Measurements from ENCODE around the gene KCNQ4. TPM values are rescaled to one million over a fixed set of nuclear protein-coding genes. Genes with fewer than 3 reads are reported as not detected.

KCNQ4 gene
- total RNA-seq, 1 experiment from 2014 or later, result 1.6 TPM

GRCh38 chr1:40769815-40770214, 13.8 kb upstream of the KCNQ4 start:
- intact Hi-C loops (cut with micrococcal nuclease; ENCODE audit: unreplicated experiment), result no loop called here
- no peaks in the 10 kb centered on the region for H3K4me1 Mint-ChIP-seq (ENCODE audit: low read depth, unreplicated experiment)
- CTCF ChIA-PET, result no interaction called here
- H3K36me3 Mint-ChIP-seq (ENCODE audit: insufficient read depth, unreplicated experiment), result peaks cover 52% of the 10 kb centered on the region
- no peak for TF ChIP-seq CTCF (IDR thresholded peaks at IDR 0.05; ENCODE audit: insufficient read depth in 1 of 2, low read depth in 1 of 2, low read length in 1 of 2, severe bottlenecking in 1 of 2, unreplicated experiment in 1 of 2)
- no peaks in the 10 kb centered on the region for H3K27me3 Mint-ChIP-seq (ENCODE audit: insufficient read depth, unreplicated experiment)
- DNase-seq, result no peak
- Histone ChIP-seq H3K4me1 (no peaks in the 10 kb centered on the region), H3K36me3 (ENCODE audit: control insufficient read depth, insufficient read depth, low read length) (no peaks in the 10 kb centered on the region; the same call in 1 of the 2 replicates), H3K4me3 (ENCODE audit: low read depth, low read length) (no peak overlapping the region), H3K27me3 (replicated peaks; ENCODE audit: control insufficient read depth, insufficient read depth, low read length) (no peaks in the 10 kb centered on the region), H3K9me3 (no peaks in the 10 kb centered on the region)
- POLR2A ChIA-PET, result no interaction called here
- H3K4me3 Mint-ChIP-seq (ENCODE audit: unreplicated experiment), result no peak overlapping the region
- no peaks in the 10 kb centered on the region for H3K9me3 Mint-ChIP-seq (ENCODE audit: unreplicated experiment)
- no peak overlapping the region for H3K27ac Mint-ChIP-seq (ENCODE audit: unreplicated experiment)
- no TSS peak for BruUV-seq (replicated peaks)

DNA sequence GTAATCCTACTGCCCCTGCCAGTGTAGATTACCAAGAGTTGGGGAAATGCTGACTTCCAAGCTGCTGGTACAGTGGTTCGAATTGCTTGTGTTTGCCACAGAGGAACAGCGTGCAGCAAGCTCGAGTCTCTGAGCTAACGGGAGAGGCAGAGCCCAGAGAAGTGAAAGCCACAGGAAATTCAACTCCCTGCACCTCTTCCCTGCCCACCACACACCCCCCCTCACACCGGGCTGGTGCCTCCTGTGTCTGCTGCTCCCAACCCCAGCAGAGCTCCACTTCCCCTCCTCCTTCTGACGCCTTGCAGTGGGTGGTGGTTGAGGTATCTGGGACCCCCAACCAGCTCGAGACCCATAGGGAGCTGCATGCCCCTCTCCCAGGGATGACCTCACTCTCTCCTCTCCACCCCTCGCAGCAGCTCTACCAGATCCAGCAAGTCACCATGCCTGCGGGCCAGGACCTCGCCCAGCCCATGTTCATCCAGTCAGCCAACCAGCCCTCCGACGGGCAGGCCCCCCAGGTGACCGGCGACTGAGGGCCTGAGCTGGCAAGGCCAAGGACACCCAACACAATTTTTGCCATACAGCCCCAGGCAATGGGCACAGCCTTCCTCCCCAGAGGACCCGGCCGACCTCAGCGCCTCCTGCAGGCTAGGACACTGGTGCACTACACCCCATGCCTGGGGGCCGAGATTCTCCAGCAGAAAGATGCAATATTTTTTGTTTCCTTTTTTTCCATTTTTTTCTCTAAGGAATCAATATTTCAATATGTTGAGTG, 13.1 kb upstream of the KCNQ4 start:
- Histone ChIP-seq H3K36me3 (ENCODE audit: control insufficient read depth, insufficient read depth, low read length) (no peaks in the 10 kb centered on the region; the same call in 1 of the 2 replicates), H3K4me1 (no peaks in the 10 kb centered on the region), H3K4me3 (ENCODE audit: low read depth, low read length) (no peak overlapping the region), H3K27me3 (replicated peaks; ENCODE audit: control insufficient read depth, insufficient read depth, low read length) (no peaks in the 10 kb centered on the region), H3K9me3 (no peaks in the 10 kb centered on the region)
- no peak for DNase-seq
- no TSS peak for BruUV-seq (replicated peaks)
- no peak for TF ChIP-seq CTCF (IDR thresholded peaks at IDR 0.05; ENCODE audit: insufficient read depth in 1 of 2, low read depth in 1 of 2, low read length in 1 of 2, severe bottlenecking in 1 of 2, unreplicated experiment in 1 of 2)
- Mint-ChIP-seq H3K4me1 (ENCODE audit: low read depth, unreplicated experiment) (no peaks in the 10 kb centered on the region), H3K36me3 (ENCODE audit: insufficient read depth, unreplicated experiment) (peaks cover 52% of the 10 kb centered on the region), H3K27me3 (ENCODE audit: insufficient read depth, unreplicated experiment) (no peaks in the 10 kb centered on the region), H3K9me3 (ENCODE audit: unreplicated experiment) (no peaks in the 10 kb centered on the region), H3K27ac (ENCODE audit: unreplicated experiment) (no peak overlapping the region), H3K4me3 (ENCODE audit: unreplicated experiment) (no peak overlapping the region)
- ChIA-PET CTCF (no interaction called here), POLR2A (no interaction called here)
- intact Hi-C loops (cut with micrococcal nuclease; ENCODE audit: unreplicated experiment), result no loop called here

DNA sequence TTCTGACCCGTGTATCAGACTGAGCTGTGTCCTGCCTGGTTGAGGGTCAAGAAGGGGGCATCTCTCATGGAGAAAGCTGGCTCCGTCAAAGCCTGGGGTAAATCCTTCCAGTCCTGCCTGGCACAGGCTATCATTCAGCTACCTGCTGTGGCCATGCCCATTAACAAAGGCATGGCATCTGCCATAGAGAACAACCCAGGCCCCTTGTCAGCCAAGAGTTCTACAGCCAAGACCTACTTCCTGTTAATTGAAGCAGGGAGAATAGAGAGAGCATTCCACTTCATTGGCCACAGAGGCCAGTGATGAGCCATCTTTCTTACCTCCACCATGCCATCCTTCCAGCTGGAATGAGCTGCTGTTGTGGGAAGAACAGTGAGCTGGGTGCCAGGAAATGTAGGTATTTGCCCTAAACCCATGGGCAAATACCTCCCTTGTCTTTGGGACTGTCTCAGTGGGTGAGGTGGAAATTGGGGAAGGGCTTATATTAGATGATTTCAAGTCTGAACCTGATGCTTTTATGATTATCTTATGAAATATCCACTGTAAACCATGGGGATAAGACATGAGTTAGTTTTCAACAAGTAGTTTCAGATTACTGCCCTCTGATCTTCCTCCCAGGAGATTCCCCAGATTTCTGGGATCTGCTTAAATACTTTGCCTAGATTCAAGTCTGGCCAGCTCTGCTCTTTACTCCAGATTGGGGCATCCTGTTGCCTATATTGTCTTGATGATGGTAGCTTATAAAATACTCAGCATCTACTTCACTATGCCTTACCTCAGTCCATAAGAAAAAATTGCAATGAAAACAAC, 11.2 kb upstream of the KCNQ4 start:
- ChIA-PET POLR2A (no interaction called here), CTCF (interaction anchor here (0.7 to 0.8 kb wide), 2 partner anchors 180 to 448 kb away, joined by 3 read pairs; no protein-coding TSS in a partner anchor)
- no TSS peak for BruUV-seq (replicated peaks)
- Histone ChIP-seq H3K36me3 (ENCODE audit: control insufficient read depth, insufficient read depth, low read length) (no peaks in the 10 kb centered on the region; the same call in 1 of the 2 replicates), H3K27me3 (replicated peaks; ENCODE audit: control insufficient read depth, insufficient read depth, low read length) (no peaks in the 10 kb centered on the region), H3K9me3 (no peaks in the 10 kb centered on the region), H3K4me1 (no peaks in the 10 kb centered on the region), H3K4me3 (ENCODE audit: low read depth, low read length) (no peak overlapping the region)
- no peaks in the 10 kb centered on the region for H3K9me3 Mint-ChIP-seq (ENCODE audit: unreplicated experiment)
- peaks cover 37% of the 10 kb centered on the region for H3K36me3 Mint-ChIP-seq (ENCODE audit: insufficient read depth, unreplicated experiment)
- intact Hi-C loops (cut with micrococcal nuclease; ENCODE audit: unreplicated experiment), result no loop called here
- no peak overlapping the region for H3K27ac Mint-ChIP-seq (ENCODE audit: unreplicated experiment)
- no peak for DNase-seq
- TF ChIP-seq CTCF (IDR thresholded peaks at IDR 0.05; ENCODE audit: insufficient read depth in 1 of 2, low read depth in 1 of 2, low read length in 1 of 2, severe bottlenecking in 1 of 2, unreplicated experiment in 1 of 2), result no peak
- H3K27me3 Mint-ChIP-seq (ENCODE audit: insufficient read depth, unreplicated experiment), result no peaks in the 10 kb centered on the region
- no peaks in the 10 kb centered on the region for H3K4me1 Mint-ChIP-seq (ENCODE audit: low read depth, unreplicated experiment)
- no peak overlapping the region for H3K4me3 Mint-ChIP-seq (ENCODE audit: unreplicated experiment)

Measured in Caco-2 (cell line).